SU-DHL-6 (cell line): Measurements from ENCODE around the gene GALR2.

Experiments
- EZH2phosphoT487 ChIP-seq: fragments of 200-600 bp; sonication (generic), shearing (Covaris generic); conservative IDR thresholded peaks from 2 replicates; pipeline ENCODE4 v1.6.1; 2018; ENCODE audit warnings: mild to moderate bottlenecking, antibody characterized with exemption, low read length, moderate library complexity, mixed read lengths
- TF ChIP-seq, protein P1 (sequence below): fragments of 200-600 bp; sonication (generic); IDR thresholded peaks from one replicate; pipeline ENCODE4 v1.5.1; 2017; ENCODE audit warnings: antibody characterized with exemption, mild to moderate bottlenecking, low read length, moderate library complexity; ENCODE audit not compliant: insufficient read depth, poor library complexity, severe bottlenecking

- TF ChIP-seq, protein P1, sequence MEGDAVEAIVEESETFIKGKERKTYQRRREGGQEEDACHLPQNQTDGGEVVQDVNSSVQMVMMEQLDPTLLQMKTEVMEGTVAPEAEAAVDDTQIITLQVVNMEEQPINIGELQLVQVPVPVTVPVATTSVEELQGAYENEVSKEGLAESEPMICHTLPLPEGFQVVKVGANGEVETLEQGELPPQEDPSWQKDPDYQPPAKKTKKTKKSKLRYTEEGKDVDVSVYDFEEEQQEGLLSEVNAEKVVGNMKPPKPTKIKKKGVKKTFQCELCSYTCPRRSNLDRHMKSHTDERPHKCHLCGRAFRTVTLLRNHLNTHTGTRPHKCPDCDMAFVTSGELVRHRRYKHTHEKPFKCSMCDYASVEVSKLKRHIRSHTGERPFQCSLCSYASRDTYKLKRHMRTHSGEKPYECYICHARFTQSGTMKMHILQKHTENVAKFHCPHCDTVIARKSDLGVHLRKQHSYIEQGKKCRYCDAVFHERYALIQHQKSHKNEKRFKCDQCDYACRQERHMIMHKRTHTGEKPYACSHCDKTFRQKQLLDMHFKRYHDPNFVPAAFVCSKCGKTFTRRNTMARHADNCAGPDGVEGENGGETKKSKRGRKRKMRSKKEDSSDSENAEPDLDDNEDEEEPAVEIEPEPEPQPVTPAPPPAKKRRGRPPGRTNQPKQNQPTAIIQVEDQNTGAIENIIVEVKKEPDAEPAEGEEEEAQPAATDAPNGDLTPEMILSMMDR, result no peak
- no peak for TF ChIP-seq EZH2phosphoT487
Measured at GRCh38 chr17:76053246-76054111, 21.1 kb upstream of the GALR2 start.
